Activated CD8-positive, alpha-beta memory T cell treated with anti-CD3 and anti-CD28 coated beads, Interleukin-2, amount 50 U/mL, for 4 hours (primary cell): Measurements from ENCODE around the gene DIAPH2.

Experiments used
- DNase-seq: peaks from one replicate; pipeline ENCODE4 v3.0.0-alpha.2; 2020

Gene DIAPH2

DNA sequence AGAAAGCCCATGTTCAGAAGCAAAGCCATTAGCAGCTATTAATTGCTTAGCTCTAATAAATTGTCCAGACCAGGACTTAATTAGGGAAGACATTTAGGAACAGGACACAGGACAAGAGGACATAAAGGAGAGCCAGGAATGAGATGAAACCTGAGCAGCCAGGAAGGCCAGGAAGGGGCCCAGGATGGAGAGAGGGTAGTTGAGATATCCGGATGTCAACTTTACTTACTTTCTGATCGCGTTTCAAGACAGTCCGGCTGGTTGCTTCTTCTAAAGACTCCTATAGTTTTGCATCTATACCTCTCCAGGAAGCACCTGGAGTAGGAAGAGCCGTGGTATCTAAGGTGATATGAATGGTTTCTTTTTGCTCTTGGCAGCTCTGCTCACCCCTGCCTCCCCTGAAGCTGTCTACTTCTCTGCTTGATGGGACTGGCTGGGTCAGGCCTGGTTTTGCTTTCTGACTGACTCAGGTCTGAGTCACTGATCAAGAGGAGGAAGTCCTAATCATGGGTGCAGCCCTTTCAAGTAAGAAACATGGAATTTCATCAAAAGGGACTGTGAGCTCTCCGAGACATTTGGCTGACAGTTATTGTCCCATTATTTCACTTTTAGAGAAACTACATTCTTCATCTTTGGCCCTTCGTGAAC lies 932.4 kb downstream of the DIAPH2 start:
- DNase-seq = no peak

DNA sequence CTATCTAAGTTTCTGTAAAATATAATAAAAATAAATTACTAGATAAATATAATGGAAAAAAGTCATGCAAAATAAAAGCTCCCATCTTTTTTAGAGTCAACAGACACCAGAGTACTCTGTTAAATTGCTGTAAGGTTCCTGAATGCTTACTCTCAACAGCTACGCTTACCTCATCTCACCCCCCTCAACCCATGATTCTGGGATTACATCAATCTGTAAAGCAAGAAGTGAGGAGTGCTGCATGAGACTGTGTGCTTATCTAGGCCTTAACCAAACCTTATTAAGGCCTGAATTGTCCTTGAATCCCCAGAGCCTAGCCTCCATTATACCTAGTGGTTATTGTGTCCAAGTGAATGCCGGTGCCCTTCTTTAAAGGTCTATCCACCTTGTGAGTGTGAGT lies 934.9 kb downstream of the DIAPH2 start:
- DNase-seq = no peak

DNA sequence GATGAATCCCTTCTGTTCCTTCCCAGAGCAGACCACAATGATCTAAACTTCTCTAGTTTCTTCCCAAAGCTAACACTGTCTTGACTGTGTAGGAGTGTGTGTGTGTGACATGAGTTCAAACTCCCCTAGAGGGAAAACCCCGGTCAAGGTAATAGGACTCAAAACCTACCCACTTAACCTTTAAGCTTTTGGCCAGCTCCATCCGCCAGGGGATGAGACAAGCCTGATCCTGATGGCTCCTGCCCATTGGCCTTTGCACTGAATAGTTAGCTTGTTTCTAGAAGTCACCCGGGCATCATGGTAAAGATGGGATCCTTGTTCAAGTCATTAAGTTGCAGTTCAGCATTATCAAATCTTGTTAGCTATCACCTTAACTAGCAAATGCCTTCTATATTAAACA lies 937.5 kb downstream of the DIAPH2 start:
- DNase-seq = no peak

DNA sequence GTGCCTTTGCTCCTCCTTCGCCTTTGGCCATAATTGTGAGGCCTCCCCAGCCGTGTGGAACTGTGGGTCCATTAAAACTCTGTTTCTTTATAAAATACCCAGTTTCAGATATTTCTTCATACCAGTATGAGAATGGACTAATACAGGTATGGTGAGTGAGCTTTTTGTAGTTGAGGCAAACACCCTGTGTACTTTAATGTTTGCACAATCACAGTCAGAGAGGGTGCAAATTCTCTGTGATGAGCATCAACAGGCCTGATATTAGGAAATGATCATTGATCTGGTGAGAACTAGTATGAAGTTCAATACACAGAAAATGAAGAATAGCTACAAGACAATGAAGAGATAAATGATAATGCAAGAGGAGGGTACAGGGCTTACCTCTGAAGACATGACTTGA lies 943.7 kb downstream of the DIAPH2 start:
- DNase-seq = no peak

DNA sequence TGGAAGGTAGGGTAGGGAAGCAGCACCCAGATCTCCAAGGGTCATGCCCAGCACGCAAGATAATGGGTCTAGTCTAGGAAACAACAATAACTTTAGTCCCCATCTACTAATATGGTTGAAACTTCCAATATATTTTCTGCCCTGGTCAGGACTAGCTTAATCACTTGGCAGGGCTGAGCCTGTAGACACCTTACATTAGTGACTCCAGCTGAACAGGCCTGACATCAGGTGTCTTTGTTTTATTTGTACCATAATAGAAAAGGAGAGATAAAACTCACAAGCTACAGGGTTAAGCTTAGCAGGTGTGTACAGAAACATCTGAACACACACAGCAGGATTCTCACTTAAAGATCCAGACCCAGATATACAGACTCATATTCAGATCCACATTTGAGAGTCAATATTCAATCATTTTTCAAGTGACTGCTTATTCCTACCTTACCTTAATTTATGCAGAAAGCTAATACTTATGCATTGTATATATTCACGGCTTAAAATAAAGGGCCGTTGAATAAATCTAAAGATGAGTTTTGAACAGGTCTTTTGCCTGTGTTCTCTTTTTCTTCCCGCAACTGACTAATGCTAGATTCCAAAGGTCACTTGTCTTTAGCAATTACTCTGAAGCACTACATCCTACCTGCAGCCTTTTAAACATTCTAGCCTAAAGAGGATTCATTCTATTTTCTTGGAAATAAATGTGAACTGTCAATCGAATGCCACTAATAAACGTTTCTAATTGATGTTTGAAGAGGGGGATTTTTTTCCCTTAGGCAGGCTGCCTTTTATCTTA lies 944.4 kb downstream of the DIAPH2 start:
- no peak for DNase-seq

DNA sequence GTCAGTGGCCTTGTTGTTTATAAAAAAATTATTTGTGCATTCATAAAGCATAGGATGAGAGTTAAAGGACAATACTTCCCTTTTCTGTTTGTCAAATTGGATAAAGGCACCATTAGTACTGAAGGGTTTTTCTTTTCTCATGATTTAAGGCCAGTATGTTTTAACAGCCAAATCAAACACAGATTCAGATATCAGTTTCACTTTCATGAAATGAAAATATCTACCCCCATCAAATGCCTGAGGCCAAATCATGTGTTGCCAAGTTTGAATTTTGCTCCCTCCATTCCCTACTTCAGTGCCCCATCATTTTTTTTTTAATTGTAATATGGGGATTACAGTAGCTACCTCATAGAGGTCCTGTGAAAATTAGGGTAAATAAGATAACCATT lies 944.9 kb downstream of the DIAPH2 start:
- DNase-seq = no peak

DNA sequence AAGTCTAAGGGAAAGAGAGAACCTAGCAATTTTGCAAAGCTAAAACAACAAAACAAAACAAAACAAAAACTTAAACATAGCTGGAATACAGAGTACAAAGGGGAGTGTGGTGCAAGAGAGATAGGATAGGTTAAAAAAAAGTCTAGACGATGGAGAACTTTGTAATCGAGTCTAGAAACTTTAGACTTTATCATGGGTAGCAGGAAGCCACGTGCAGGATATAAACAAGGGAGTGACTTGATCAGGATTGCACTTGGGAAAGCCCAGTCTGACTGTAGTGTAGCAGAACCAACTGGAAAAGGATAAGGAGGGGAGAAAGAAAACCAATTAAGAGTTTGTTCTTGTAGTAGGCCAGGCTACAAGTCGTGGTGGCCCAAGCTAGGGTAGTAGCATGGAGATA lies 949.2 kb downstream of the DIAPH2 start:
- DNase-seq = no peak

DNA sequence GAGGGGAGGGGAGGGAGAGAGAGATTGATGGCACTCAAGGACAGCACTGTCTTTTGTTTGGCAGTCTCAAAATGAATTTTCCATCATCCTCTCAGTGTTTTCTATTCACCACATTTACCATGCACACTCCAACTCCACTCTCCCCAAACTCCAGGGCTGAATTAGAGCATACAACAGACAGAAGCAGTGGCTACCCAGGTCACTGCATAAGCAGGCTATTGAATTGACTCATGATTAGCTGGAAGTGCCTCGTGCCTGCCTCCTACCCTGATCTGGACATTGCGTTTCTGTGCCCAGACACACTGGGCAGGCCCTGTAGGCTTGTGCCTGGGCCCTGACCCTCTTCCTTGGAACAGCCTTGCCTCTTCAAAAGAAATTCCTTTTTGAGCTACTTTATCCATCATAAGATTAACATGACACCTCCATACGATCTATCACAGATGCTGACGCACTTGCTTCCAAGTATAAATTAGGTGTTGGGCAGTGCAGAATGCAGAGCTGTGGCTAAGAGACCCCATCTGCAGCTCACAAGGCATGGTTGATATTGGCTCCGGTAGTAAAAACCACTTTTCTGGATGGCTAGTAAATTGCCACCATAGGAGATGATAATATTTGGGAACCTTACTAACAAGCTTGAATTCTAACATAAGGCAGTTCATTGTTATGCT lies 952.0 kb downstream of the DIAPH2 start:
- DNase-seq = no peak

DNA sequence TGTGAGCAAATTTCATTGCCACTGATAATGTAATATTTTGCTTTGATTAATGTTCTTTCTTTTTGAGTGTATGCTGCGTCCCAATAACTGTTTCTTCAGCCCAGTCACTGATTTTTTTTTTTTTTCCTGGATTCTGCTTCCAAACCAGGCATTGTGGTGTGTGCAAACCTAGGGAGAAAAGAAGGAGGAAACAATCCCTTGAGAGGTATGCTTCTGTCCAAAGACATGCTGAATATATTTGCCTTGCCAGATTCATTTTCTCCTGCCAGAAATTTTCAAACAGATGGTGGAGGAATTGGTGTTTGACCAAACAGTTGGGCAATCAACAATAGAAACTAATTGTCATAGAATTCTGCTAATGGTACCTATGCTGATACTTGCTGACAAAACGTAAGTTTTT lies 952.6 kb downstream of the DIAPH2 start:
- no peak for DNase-seq

DNA sequence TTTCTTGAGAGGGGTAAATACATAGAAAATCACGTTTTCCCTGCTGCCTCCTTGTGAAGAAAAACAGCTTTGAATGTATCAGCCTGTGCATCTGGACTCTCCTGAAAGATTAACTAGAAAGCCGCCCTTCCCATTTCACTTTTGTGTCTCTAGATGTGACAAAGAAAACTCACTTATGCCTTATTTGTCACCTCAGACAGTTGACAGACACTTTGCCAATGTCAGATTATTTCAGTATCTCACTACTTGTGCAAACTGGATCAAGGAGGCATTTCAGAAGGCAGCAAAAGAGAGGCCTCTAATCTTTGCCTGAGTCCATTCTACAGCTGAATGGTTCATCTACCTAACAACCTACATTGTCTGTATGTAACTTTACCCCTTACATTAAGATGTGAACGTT lies 954.0 kb downstream of the DIAPH2 start:
- DNase-seq = no peak

DNA sequence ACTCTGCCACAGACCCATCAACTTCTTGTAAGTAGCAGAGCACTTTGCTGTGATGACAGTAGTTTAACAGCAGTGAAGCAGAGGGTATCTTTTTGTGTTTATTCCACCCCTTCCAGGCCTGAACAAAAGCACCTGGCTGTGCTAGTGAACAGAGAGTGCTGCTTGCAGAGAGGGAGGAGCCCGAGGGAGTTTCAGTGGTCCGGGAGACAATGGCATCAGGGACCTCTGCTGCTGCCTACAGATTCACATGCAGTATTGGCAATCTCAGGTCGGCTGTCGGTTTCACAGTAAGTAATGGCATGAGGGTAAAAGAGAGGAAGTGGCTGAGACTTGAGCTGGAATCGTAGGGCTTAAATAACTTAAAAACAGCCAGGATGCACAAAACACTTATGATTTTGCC lies 954.9 kb downstream of the DIAPH2 start:
- DNase-seq = no peak
